ENCODE data around the gene MED26.

DNA sequence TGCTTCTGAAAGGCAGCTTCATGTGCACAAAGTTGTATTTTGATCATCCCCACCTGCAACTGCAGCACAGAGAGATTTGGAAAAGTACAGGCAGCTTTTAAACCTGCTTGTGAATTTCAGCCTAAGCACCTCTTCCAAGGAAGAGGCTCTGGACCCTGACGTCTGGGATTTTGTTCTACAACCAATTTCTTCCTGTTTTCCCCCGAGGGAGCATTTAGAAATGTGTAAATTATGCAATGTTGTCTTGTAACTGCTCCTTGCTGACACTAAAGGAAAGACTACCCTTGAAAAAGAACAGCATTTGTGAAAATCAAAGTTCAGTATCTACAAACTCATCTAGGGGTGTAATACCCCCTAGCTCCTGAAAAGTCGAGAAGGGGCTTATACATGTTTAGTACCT is 15.4 kb downstream of the MED26 start:
- TF ChIP-seq EZH2 (IDR thresholded peaks at IDR 0.05; ENCODE audit: low read depth, low read length, severe bottlenecking) (no peak), CREB1 (IDR thresholded peaks at IDR 0.05) (no peak), CTCF (IDR thresholded peaks at IDR 0.05; ENCODE audit: control extremely low read depth in 1 of 3, insufficient read depth in 1 of 3, low read depth in 1 of 3, low read length in 3 of 3) (no peak), RAD21 (IDR thresholded peaks at IDR 0.05 in 1 of 2, conservative IDR thresholded peaks at IDR 0.05 in 1 of 2; ENCODE audit: low read depth in 2 of 2, low read length in 2 of 2) (no peak), KDM1A (IDR thresholded peaks at IDR 0.05; ENCODE audit: borderline replicate concordance, low read length) (no peak), EGR1 (IDR thresholded peaks at IDR 0.05; ENCODE audit: borderline replicate concordance, low read depth, low read length) (no peak), JUN (IDR thresholded peaks at IDR 0.05; ENCODE audit: low read depth, low read length) (no peak), POLR2A (IDR thresholded peaks at IDR 0.05; ENCODE audit: control extremely low read depth in 1 of 2, low read depth in 2 of 2, low read length in 2 of 2) (no peak), TAF1 (IDR thresholded peaks at IDR 0.05; ENCODE audit: low read depth, low read length) (no peak), ZNF274 (IDR thresholded peaks at IDR 0.05; ENCODE audit: borderline replicate concordance, extremely low read depth, low read length) (no peak)
- TF ChIP-seq, protein P1, sequence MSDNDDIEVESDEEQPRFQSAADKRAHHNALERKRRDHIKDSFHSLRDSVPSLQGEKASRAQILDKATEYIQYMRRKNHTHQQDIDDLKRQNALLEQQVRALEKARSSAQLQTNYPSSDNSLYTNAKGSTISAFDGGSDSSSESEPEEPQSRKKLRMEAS (IDR thresholded peaks at IDR 0.05), result no peak

Measured in H1 (cell line).